ENCODE data around the gene ELL. TPM values are rescaled to one million over a fixed set of nuclear protein-coding genes. Genes with fewer than 3 reads are reported as not detected.

Gene ELL
- total RNA-seq, 1 experiment from 2014 or later: 17.3 TPM

DNA sequence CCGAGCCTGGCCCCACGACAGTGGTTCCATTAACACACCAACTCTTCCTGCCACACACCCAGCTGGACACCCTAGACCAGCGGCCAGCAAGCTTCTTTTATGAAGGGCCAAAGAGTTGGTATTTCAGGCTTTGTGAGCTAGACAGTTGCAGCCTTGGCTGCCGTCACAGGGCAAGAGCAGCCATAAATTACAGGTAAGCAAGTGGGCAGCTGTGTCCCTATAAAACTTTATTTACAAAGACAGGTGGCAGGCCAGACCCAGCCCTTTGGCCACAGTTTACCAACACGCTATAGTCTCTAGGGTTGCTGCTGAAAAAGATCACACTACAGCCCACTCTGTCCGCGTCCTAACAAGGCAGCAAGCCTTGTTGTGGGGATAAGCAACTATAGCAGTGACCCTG, 13.3 kb downstream of the ELL start (continued):
- TF ChIP-seq, protein P1, sequence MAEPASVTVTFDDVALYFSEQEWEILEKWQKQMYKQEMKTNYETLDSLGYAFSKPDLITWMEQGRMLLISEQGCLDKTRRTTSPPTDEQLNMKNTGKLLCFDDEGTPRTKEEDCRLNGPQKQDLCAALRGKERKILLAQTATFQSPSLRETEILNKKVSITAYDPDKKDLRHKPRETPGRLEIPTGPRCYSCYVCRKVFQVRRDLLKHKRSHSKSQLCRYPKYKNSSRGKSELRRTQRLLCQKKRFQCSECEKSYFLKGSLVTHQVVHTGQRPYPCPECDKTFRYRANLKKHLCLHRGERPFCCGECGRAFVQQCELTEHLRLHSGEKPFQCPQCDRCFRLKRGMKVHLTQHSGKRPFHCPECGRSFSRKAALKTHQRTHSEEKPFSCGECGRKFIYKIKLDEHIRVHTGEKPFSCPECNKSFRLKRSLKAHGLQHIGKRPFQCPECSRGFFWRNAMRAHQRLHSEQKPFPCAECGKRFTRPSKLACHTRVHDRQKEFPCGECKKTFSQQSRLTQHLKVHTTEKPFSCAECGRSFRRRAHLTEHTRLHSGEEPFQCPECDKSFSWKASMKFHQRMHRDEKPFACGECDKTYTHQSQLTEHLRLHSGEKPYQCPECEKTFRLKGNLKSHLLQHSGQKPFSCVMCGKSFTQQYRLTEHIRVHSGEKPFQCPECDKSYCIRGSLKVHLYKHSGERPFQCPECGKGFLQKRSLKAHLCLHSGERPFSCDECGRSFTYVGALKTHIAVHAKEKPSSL (CRISPR knock-in tag; conservative IDR thresholded peaks at IDR 0.05): no peak
- TF ChIP-seq CREB1 (CRISPR knock-in tag; IDR thresholded peaks at IDR 0.05) (no peak), FOXK1 (CRISPR knock-in tag; IDR thresholded peaks at IDR 0.05) (no peak), TEAD4 (CRISPR knock-in tag; IDR thresholded peaks at IDR 0.05) (no peak), NFE2L1 (CRISPR knock-in tag; IDR thresholded peaks at IDR 0.05) (no peak)

DNA sequence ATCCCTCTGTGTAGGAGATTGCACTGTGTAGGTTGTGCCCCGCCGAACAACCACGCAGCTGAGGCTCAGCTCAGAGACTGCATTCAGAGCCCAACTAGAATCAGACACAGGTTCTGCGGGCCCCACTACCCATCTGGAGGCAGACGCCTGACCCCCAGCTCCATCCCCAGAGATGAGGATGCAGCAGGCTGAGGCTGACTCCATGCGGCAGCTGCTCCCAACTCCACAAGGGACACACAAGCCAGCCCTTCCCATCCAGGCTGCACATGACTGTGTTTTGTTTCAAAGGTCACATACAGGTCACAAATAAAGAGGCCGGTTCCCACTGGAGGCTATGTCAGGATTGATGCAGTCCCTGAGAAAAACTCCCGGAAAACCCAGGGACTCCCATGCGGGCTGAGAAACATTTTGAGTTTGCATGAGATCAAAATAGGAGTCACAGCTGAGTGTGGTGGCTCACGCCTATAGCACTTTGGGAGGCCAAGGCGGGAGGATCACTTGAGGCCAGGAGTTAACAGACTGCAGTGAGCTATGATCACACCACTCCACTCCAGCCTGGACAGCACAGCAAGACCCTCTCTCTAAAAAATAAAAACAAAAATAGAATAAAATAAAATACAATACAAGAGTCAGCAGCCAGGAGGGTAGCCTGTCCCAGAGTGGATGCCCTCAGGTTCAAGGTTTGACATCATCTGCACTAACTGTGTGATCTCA, 14.0 kb downstream of the ELL start:
- no peaks in the 10 kb centered on the region for H3K9me3 Mint-ChIP-seq
- no peaks in the 10 kb centered on the region for H3K36me3 Mint-ChIP-seq
- DNase-seq (ENCODE audit: low spot score) (no peak), ATAC-seq (no peak)
- H3K27ac Mint-ChIP-seq: peak overlapping the region; percentile 95
- H3K4me3 Mint-ChIP-seq: no peak overlapping the region
- no peaks in the 10 kb centered on the region for H3K27me3 Mint-ChIP-seq (ENCODE audit: low read depth)
- TF ChIP-seq, protein P2, sequence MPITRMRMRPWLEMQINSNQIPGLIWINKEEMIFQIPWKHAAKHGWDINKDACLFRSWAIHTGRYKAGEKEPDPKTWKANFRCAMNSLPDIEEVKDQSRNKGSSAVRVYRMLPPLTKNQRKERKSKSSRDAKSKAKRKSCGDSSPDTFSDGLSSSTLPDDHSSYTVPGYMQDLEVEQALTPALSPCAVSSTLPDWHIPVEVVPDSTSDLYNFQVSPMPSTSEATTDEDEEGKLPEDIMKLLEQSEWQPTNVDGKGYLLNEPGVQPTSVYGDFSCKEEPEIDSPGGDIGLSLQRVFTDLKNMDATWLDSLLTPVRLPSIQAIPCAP (CRISPR knock-in tag; IDR thresholded peaks at IDR 0.05): no peak
- TF ChIP-seq USF1 (CRISPR knock-in tag; IDR thresholded peaks at IDR 0.05) (no peak), ZNF423 (CRISPR knock-in tag; IDR thresholded peaks at IDR 0.05) (no peak), RORB (CRISPR knock-in tag; IDR thresholded peaks at IDR 0.05) (no peak), ZNF281 (CRISPR knock-in tag; IDR thresholded peaks at IDR 0.05) (no peak), HMGA2 (CRISPR knock-in tag; IDR thresholded peaks at IDR 0.05) (no peak), NFE2L1 (CRISPR knock-in tag; IDR thresholded peaks at IDR 0.05) (no peak), MLX (CRISPR knock-in tag; IDR thresholded peaks at IDR 0.05) (no peak), CREM (CRISPR knock-in tag; IDR thresholded peaks at IDR 0.05) (no peak), CBFB (CRISPR knock-in tag; IDR thresholded peaks at IDR 0.05; ENCODE audit: low read depth) (no peak), FOXP1 (CRISPR knock-in tag; IDR thresholded peaks at IDR 0.05; ENCODE audit: borderline replicate concordance) (no peak), ZNF138 (CRISPR knock-in tag; conservative IDR thresholded peaks at IDR 0.05) (no peak), EMX1 (CRISPR knock-in tag; IDR thresholded peaks at IDR 0.05) (no peak), ZBTB21 (CRISPR knock-in tag; IDR thresholded peaks at IDR 0.05; ENCODE audit: borderline replicate concordance) (no peak), AFF4 (CRISPR knock-in tag; IDR thresholded peaks at IDR 0.05; ENCODE audit: borderline replicate concordance) (no peak), TCF7 (CRISPR knock-in tag; IDR thresholded peaks at IDR 0.05; ENCODE audit: low read depth) (no peak), ESRRA (CRISPR knock-in tag; IDR thresholded peaks at IDR 0.05; ENCODE audit: borderline replicate concordance) (no peak)
- TF ChIP-seq, protein P3, sequence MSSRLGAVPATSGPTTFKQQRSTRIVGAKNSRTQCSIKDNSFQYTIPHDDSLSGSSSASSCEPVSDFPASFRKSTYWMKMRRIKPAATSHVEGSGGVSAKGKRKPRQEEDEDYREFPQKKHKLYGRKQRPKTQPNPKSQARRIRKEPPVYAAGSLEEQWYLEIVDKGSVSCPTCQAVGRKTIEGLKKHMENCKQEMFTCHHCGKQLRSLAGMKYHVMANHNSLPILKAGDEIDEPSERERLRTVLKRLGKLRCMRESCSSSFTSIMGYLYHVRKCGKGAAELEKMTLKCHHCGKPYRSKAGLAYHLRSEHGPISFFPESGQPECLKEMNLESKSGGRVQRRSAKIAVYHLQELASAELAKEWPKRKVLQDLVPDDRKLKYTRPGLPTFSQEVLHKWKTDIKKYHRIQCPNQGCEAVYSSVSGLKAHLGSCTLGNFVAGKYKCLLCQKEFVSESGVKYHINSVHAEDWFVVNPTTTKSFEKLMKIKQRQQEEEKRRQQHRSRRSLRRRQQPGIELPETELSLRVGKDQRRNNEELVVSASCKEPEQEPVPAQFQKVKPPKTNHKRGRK (CRISPR knock-in tag; IDR thresholded peaks at IDR 0.05; ENCODE audit: borderline replicate concordance): no peak
- CTCF ChIA-PET: interaction anchor here (0.8 to 6.1 kb wide), 6 partner anchors 12 to 339 kb away, joined by 4 to 55 read pairs (median 11); partner anchors contain the start of gene ELL
- peaks cover 10% of the 10 kb centered on the region for H3K4me1 Mint-ChIP-seq
- POLR2A ChIA-PET: interaction anchor here (1.0 kb wide), 1 partner anchor 16 kb away, joined by 3 read pairs; no protein-coding TSS in a partner anchor
